Heart left ventricle (tissue), 16 donors: ENCODE data around the gene KCNN2. TPM values are rescaled to one million over a fixed set of nuclear protein-coding genes. Genes with fewer than 3 reads are reported as not detected.
A peak's percentile ranks its signal among the peaks of the same experiment; 100 is the strongest.

Experiments
- ATAC-seq, 4 donors: fragments of 200-7000 bp; cut with Tn5 transposase; one replicate each; pipeline ENCODE4 v1.9.1; 2020 to 2022; ENCODE audit warnings: moderate library complexity in 4 of 4, mild to moderate bottlenecking in 3 of 4, moderate number of reproducible peaks in 1 of 4
- DNase-seq, 5 donors: peaks; one replicate each; pipeline ENCODE4 v3.0.0-alpha.2; 2020
- H3K27ac ChIP-seq, 12 donors: fragments of 200-600 bp; sonication (generic) in 4 of 12; one replicate each; pipeline versions ENCODE4 v1.5.0 to v1.8.0; 2016 to 2022; ENCODE audit warnings: mild to moderate bottlenecking in 2 of 12
- H3K27me3 ChIP-seq, 9 donors: fragments of 200-600 bp; sonication (generic) in 2 of 9; one replicate each; pipeline versions ENCODE4 v1.5.1 to v1.8.0; 2016 to 2022; ENCODE audit warnings: mild to moderate bottlenecking in 3 of 9
- H3K36me3 ChIP-seq, 9 donors: fragments of 200-600 bp; sonication (generic) in 2 of 9; one replicate each; pipeline versions ENCODE4 v1.5.0 to v1.8.0; 2018 to 2022; ENCODE audit warnings: mild to moderate bottlenecking in 2 of 9
- H3K4me1 ChIP-seq, 12 donors: fragments of 200-600 bp; sonication (generic) in 4 of 12; one replicate each; pipeline versions ENCODE4 v1.5.0 to v1.8.0; 2016 to 2022; ENCODE audit warnings: mild to moderate bottlenecking in 3 of 12
- H3K4me3 ChIP-seq, 12 donors: fragments of 200-600 bp; sonication (generic) in 4 of 12; one replicate each; pipeline versions ENCODE4 v1.5.0 to v1.8.0; 2017 to 2022; ENCODE audit warnings: mild to moderate bottlenecking in 9 of 12, moderate library complexity in 4 of 12
- H3K9me3 ChIP-seq, 12 donors: fragments of 200-600 bp; sonication (generic) in 4 of 12; one replicate each; pipeline versions ENCODE4 v1.5.0 to v1.8.0; 2016 to 2022; ENCODE audit warnings: mild to moderate bottlenecking in 1 of 12
- CTCF ChIP-seq, 12 donors: fragments of 200-600 bp; sonication (generic) in 4 of 12; IDR thresholded peaks; one replicate each; pipeline versions ENCODE4 v1.5.0 to v1.8.0; 2018 to 2022; ENCODE audit warnings: antibody characterized with exemption in 12 of 12, mild to moderate bottlenecking in 5 of 12
- POLR2A ChIP-seq, 2 donors: fragments of 450-650 bp; IDR thresholded peaks; one replicate each; pipeline ENCODE4 v1.6.1; 2017; ENCODE audit warnings: antibody characterized with exemption in 2 of 2, mild to moderate bottlenecking in 2 of 2, moderate library complexity in 2 of 2
- WGBS, 4 donors: extraction: QIAGEN DNeasy Blood & Tissue Kit in 2 of 4; methylation state at CpG; one replicate each; pipeline versions ENCODE4 v1.1.5 to v1.1.7; 2013 to 2018; 5-methylcytosine and 5-hydroxymethylcytosine counted together
- intact Hi-C, 10 donors: fragments of 100-400 bp; cut with DNase I; formaldehyde crosslinking; loops; one replicate each; pipeline versions ENCODE4 v1.11.1 to v1.14.2; 2022
- polyA plus RNA-seq, 2 donors: library from polyadenylated mRNA; stranded (reverse); fragments of 200-250 nt; gene quantifications; one replicate each; pipeline ENCODE4 v1.2.3, GENCODE V29; 2013
- total RNA-seq, 9 donors: library from RNA; depleted of rRNA in 2 of 9; stranded (reverse); fragments of >200 nt in 2 of 9; fragmentation: NEBNext Ultra II Directional in 3 of 9; extraction: Animal tissue kit (Norgen Biotek cat#: 25700) in 3 of 9; gene quantifications; one replicate each; pipeline versions ENCODE4 v1.1.0 to v1.2.4, GENCODE V29; 2016 to 2023
- donor health status: ischemic (EF 13 %, LVEDD 7.1; RV severe dilation, severe dysfunction).
- donor health status: healthy with polysubstance abuse.
- donor health status: DM: no; HTN: yes; CAD: no.
- donor health status: DM: no; HTN: no; CAD: no.
- donor health status: ischemic (EF 25% LVEDD 6.9; RV normal size, moderate dysfunction).
- donor health status: ischemic (EF 25% LVEDD 5.7; RV mildly dilated, moderate dysfunction).
- donor health status: healthy.
- donor health status: DM: yes; HTN: yes; CAD: no.
- donor health status: ischemic (EF 35%, LVEDD 5.7; RV mildly dilated, moderate dysfunction).
- donor health status: nonischemic (EF 11% LVEDD 7.7; RV severe dilation, severe dysfunction).
- donor health status: DM: yes; HTN: yes; CAD: no.
- donor health status: PGD.
- donor health status: ischemic (EF 29% LVEDD 5.4; RV normal size, mild dysfunction).
- donor health status: nonischemic (EF 23%, LVEDD 6.1; RV moderate dilation, normal function).

The KCNN2 gene
- total and polyA plus RNA-seq, 11 donors, result 1.2 to 11.6 (median 6.7) TPM

- ATAC-seq (peak in 1 of 4 donors; percentile 44), DNase-seq (peak in 1 of 5 donors; percentile 18)
- TF ChIP-seq CTCF (IDR thresholded peaks at IDR 0.05), result no peak
- no peak for TF ChIP-seq POLR2A (IDR thresholded peaks at IDR 0.05)
- Histone ChIP-seq H3K27me3 (no peaks in the 10 kb centered on the region), H3K4me1 (no peaks in the 10 kb centered on the region), H3K27ac (no peak overlapping the region), H3K4me3 (no peak overlapping the region), H3K9me3 (no peaks in the 10 kb centered on the region), H3K36me3 (no peaks in the 10 kb centered on the region)
- intact Hi-C loops, result no loop called here
- 51 to 65% (median 56%) methylated on average over 7 of the region's 7 CpGs for WGBS, 4 donors
Observed at GRCh38 chr5:114377050-114377844, 15.4 kb downstream of the KCNN2 start.

GRCh38 chr5:114377946-114378345 is 16.1 kb downstream of the KCNN2 start:
- no peak for ATAC-seq
- H3K9me3 ChIP-seq, result no peaks in the 10 kb centered on the region
- intact Hi-C loops, result no loop called here
- H3K27me3 ChIP-seq, result no peaks in the 10 kb centered on the region
- WGBS, 4 donors, result 83 to 96% (median 92%) methylated on average over 6 of the region's 6 CpGs
- no peak for DNase-seq
- TF ChIP-seq POLR2A (IDR thresholded peaks at IDR 0.05) (no peak), CTCF (IDR thresholded peaks at IDR 0.05) (no peak)
- no peak overlapping the region for H3K27ac ChIP-seq
- H3K36me3 ChIP-seq, result no peaks in the 10 kb centered on the region
- H3K4me3 ChIP-seq, result no peak overlapping the region
- no peaks in the 10 kb centered on the region for H3K4me1 ChIP-seq

DNA sequence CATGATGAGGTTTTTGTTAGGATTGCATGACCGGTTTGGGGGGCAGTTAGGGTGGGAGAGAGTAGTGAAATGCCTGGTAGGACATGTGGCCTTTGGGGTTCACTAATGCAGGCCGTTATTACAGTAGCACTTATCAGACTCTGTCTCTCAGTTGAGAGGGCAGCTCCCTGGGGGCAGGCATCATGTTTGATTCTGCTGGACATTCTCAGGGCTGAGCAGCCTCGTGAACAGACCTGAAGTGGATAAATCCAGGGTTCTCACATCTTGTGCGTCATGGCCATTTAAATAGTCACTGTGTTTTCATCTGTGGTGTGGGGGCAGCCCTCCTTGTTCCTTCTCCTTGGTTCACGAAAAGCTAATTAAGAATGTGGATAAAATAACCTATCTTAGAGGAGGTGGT is 18.9 kb downstream of the KCNN2 start:
- DNase-seq (no peak), ATAC-seq (no peak)
- intact Hi-C loops, result no loop called here
- Histone ChIP-seq H3K9me3 (no peaks in the 10 kb centered on the region), H3K36me3 (no peaks in the 10 kb centered on the region), H3K27me3 (no peaks in the 10 kb centered on the region), H3K4me1 (no peaks in the 10 kb centered on the region), H3K27ac (no peak overlapping the region), H3K4me3 (no peak overlapping the region)
- no peak for TF ChIP-seq POLR2A (IDR thresholded peaks at IDR 0.05)
- TF ChIP-seq CTCF (IDR thresholded peaks at IDR 0.05), result no peak
- WGBS, 4 donors, result 70 to 88% (median 77%) methylated on average over 5 of the region's 5 CpGs

GRCh38 chr5:114387433-114387832 is 25.6 kb downstream of the KCNN2 start:
- DNase-seq, result no peak
- no peaks in the 10 kb centered on the region for H3K9me3 ChIP-seq
- intact Hi-C loops, result no loop called here
- no peak overlapping the region for H3K27ac ChIP-seq
- H3K36me3 ChIP-seq, result no peaks in the 10 kb centered on the region
- ATAC-seq, result no peak
- H3K4me3 ChIP-seq, result no peak overlapping the region
- peaks cover 0 to 5% (median 0%) of the 10 kb centered on the region in 12 donors for H3K4me1 ChIP-seq
- H3K27me3 ChIP-seq, result no peaks in the 10 kb centered on the region
- 66 to 78% (median 70%) methylated on average over 1 of the region's 1 CpG for WGBS, 4 donors
- TF ChIP-seq CTCF (IDR thresholded peaks at IDR 0.05) (no peak), POLR2A (IDR thresholded peaks at IDR 0.05) (no peak)
